HG02973 (cell line): ENCODE results near the gene ADGRA3.

ENCODE experiments used
- ATAC-seq: cut with Tn5 transposase; IDR thresholded peaks from one replicate; pipeline ENCODE4 v1.9.1; 2021; ENCODE audit warnings: moderate library complexity; ENCODE audit not compliant: unreplicated experiment

Gene ADGRA3

DNA sequence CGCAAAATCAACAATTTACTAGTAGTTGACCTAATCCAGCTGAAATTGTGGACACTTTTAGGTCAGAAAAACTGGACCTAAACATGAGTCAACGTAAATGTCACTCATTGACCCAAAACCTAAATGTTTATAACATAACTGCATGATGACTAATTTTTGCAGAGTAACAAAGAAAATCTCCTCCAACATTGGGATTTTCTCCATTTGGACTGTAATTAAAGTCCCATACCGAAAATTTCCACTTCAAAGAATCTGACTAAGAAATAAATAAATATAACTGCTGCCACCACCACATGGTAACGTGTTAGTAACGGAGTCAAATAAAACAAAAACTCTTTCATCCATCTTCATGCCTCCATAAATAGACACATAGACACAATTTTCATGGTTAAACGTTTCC, 1.9 kb downstream of the ADGRA3 start:
- no peak for ATAC-seq

- no peak for ATAC-seq
Observed at GRCh38 chr4:22512306-22512705, 3.6 kb downstream of the ADGRA3 start.

DNA sequence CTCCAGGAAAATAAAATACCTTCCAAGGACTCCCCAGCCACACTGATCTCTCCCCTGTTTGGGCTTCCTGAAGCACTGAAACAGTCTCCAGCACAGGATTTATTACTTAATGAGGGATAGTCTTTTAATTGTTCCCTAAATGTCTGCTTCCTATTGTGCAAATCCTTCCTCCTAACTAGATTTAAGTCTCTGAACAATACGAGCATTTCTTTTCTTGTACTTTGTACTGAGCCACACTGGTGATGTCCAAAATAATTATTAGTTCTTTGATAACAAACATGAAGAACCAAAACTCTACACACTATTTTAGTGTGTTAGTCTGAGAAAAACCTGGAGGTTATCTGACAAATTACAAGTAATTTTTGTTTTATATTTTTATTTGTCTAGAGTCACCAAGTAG, 5.1 kb downstream of the ADGRA3 start:
- no peak for ATAC-seq

- ATAC-seq = no peak
Observed at GRCh38 chr4:22508376-22508775, 7.5 kb downstream of the ADGRA3 start.

GRCh38 chr4:22504922-22505321, 10.9 kb downstream of the ADGRA3 start:
- ATAC-seq = no peak

DNA sequence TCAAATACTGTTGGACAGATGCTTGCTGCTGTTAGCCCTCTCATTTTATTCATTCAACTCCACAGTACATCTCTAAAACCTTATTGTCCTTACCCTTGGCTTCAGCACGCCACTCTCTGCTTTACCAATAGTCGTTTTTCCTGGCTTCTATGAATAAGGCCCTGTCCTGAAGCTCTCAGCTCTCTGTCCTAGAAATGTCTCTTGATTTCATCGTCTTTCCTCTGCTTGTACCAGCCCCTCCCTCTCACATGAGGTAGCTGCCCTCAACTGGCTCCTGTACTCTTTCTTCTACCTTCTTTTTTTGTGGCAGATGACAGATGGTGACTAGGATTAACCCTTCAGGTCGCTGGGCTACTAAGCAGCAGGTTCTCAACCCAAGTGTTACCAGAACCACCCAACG, 11.4 kb downstream of the ADGRA3 start:
- ATAC-seq = no peak

DNA sequence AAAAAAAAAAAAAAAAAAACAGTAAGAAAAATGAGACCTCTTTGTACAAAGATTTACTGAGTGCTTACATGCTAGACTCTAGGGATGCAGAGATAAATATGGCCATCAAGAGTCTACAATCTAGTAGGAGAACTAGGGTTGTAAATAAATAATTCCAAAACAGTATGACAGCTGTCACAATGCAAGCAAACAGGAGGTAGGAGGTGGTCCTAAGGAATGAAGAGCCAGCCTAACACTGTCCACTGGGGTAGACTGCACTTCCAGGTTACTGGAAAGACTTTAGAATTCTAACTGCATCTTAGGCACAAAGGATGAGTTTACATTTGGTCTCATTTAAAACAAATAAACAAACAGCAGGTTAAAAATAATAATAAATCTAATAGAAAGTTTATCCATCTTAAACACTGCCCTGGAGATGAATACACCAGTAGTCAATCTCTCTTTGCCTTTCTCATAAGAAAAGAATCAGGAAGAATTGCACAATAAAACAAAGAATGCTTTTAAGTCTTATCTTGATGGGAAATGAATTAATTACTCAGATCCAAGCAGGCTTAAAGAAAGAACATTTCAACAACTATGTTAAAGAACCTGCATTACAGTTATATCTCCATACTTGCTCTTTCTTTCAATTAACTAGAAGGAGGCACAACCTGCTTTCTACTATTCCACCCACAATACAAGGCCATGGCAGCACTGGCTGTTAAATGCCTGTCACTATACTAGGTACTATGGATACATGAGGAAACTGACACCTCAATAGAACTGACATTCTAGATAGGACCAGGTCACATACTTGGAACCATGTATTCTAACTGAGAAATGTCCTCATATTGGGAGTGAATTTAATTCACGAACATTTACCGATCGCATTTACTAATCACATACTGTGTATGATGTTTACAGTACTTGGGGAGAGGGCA, 12.7 kb downstream of the ADGRA3 start:
- ATAC-seq = no peak

DNA sequence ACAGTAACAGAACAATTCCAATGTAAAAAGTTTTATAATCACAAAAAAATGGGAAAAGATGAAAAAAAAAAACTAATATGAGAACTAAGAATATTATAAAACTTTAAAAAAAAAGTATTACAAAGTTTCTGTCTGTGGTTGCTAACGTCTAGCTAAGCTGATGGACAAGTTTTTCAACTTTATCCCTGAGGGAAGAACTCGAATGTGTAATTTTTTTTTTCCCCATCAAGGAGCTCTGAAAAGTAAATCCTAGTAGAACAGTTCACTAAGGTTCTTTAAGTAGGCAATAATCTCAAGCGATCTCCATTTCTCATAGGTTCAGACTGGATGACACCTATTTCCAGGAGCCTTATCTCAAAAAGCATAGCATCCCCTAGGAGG, 14.2 kb downstream of the ADGRA3 start:
- ATAC-seq = no peak

GRCh38 chr4:22500831-22501714, 14.8 kb downstream of the ADGRA3 start:
- ATAC-seq = no peak

DNA sequence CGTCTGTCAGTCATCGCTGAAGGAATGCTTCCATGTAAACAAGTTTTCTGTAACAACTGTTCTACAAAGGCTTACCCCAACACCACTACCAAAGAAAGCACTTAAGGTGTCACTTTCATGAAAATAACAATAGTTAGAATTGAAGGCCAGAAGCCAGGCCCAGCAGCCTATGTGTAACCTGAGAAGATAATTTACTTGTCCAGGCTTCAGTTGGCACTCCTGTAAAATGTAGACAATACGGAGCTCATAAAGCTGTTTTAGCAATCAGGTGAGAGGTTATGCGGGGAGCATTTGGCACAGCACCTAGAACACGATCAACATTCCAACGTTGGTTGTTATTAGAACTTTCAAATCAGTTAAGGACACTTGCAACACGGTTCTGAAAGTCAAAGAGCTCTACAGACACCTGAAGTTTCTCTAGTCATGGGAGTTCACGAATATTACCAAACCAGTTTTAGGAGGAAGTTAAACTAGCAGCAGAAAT, 15.7 kb downstream of the ADGRA3 start:
- no peak for ATAC-seq

DNA sequence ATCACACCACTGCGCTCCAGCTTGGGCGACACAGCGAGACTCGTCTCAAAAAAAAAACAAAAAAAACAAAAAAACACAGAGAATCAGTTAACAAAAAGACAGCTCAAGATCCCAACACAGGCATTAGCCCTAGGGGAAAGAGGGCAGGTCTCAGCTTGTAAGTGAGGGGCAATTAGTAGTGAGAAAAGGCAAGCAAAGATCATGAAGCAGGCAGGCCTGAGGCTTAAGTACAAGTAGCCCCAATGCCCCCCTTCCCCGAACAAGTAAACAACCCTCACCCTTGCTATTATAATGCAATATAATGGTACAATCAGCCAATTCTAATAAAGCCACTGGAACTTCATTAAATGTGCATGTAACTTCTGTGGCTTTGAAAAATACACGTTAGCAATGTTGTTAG, 17.0 kb downstream of the ADGRA3 start:
- ATAC-seq = no peak

DNA sequence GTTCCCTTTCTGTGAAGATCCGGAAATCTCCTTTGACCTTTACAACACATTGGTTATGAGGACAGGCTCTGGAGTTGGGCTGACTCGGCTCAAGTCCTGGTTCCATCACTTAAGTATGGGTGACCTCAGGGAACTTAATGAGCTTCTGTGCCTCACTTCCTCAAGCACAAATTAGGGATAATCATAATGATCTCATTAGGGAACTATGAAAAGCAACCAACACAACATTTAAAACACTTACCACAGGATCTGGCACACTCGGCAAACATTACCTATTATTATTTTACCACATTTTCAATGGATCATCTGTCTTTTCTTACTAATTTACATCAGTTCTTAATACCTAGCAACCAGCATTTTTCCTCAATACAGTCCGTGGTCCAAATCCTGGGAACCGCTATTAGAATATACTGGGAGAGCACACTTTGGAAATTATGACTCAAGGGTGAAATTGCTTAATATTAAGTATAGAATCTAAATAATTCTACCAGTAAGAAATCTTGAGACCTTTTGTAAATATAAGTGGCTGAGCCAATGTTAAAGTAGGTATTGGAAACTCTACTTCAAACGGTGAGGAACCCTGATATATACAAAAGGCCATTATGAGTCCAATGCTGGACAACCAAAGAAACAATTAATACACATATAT, 19.6 kb downstream of the ADGRA3 start:
- no peak for ATAC-seq

- no peak for ATAC-seq
Observed at GRCh38 chr4:22493523-22493922, 22.3 kb downstream of the ADGRA3 start.

- no peak for ATAC-seq
Observed at GRCh38 chr4:22492987-22493386, 22.9 kb downstream of the ADGRA3 start.

DNA sequence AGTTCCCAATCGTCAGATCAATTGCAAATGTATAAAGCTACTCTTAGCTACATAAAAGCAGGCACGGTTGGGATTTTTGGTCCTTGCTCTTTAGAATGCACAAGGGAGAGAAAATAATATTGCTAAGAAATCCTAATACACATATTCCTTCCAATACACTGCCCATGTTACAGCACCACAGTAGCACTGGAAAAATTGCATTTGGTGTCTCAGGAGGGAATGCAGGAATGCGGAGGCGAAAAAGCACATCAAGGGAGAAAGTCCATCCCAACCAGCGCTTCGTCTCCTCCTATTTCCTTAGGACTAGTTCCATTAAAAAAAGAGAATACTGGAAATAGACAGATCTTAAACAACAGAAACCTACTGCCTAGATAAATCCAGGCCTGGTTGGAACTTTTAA, 23.9 kb downstream of the ADGRA3 start:
- ATAC-seq = no peak

DNA sequence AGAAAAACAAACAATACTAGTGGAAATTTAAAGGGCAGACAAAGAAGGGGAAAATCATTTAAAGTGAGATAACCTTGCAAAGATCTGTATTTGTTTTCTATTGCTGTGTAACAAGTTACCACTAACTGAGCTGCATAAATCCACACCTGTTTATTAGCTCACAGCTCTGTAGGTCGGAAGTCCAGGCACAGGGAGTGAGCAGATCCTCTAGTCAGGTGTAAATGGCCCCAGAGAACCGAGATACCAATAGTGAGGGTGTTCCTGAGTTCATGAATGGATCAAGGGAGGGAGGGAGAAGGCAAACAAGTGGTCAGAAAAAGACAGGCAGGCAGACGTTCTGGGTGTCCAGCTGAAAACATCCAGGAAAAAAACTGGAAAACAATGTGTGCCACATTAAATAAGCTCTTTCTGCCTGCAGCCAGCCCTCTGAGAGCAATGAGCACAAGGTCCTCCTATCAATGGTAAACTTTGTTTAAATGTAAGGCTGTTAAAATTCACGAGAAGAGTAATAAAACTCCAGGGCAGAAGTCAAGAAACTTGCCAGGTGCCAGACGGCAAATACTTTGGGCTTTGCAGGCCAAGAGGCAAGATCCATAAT, 25.0 kb downstream of the ADGRA3 start:
- no peak for ATAC-seq

- ATAC-seq = no peak
Observed at GRCh38 chr4:22488106-22488505, 27.8 kb downstream of the ADGRA3 start.

GRCh38 chr4:22487328-22487727, 28.5 kb downstream of the ADGRA3 start:
- no peak for ATAC-seq

DNA sequence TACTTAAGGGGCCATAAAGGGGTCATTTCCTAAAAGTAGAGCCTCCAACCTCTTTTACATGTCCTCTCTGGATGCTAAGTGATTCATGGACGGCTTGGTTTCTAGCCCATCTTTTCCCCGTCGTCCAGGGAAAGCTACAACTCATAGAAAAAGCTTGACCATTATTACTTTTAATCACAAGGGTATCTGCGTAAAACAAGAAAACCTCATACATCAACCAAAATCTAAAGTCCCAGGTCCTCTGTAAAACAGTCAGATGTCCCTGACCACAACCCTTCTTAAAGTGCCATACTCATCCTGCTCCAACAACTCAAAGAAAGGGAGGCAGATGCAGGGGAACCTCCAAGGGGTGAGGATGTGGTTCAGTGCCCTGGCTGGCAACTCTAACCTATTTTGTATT, 29.6 kb downstream of the ADGRA3 start:
- ATAC-seq = no peak

GRCh38 chr4:22485737-22486136, 30.1 kb downstream of the ADGRA3 start:
- no peak for ATAC-seq

DNA sequence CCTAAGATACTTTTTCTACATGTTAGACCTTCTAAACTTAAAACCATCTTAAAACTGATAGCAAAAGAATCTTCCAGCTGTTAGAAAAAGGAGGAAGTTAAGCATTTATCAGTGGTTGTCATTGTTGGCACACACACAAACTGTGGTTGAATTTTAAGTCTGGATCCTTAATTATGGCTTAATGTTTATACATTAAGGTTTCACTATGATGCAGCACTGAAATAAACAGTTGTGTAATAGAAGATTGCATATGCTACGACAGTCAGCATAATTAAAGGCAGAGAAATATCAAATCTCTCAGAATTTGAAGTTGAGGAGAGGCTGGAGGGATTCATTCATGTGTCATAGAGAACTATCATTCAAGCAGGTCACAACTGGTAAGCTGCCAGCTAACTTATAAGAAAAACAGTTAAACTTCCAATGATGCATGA, 32.3 kb downstream of the ADGRA3 start:
- ATAC-seq = no peak
